Rectal smooth muscle tissue (tissue), 1 donor: ENCODE results near the gene SF3A2.
"Not testable (repeated sequence)": the region's sequence is repeated elsewhere in the genome, so short reads cannot be mapped to it uniquely, and the experiment has no call there.

ENCODE experiments used
- H3K27ac ChIP-seq: one replicate; pipeline ENCODE4 v1.7.0; 2013; ENCODE audit warnings: low read depth, low read length, inconsistent platforms
- H3K27me3 ChIP-seq: one replicate; pipeline ENCODE4 v1.7.0; 2013; ENCODE audit warnings: low read length; ENCODE audit not compliant: control insufficient read depth, insufficient read depth
- H3K36me3 ChIP-seq: one replicate; pipeline ENCODE4 v1.7.0; 2013; ENCODE audit warnings: low read length; ENCODE audit not compliant: control insufficient read depth, insufficient read depth
- H3K4me1 ChIP-seq: one replicate; pipeline ENCODE4 v1.7.0; 2013; ENCODE audit warnings: low read length; ENCODE audit not compliant: control insufficient read depth, insufficient read depth
- H3K4me3 ChIP-seq: one replicate; pipeline ENCODE4 v1.7.0; 2013; ENCODE audit warnings: low read length
- H3K9ac ChIP-seq: one replicate; pipeline ENCODE4 v1.7.0; 2013; ENCODE audit warnings: low read length

The SF3A2 gene

DNA sequence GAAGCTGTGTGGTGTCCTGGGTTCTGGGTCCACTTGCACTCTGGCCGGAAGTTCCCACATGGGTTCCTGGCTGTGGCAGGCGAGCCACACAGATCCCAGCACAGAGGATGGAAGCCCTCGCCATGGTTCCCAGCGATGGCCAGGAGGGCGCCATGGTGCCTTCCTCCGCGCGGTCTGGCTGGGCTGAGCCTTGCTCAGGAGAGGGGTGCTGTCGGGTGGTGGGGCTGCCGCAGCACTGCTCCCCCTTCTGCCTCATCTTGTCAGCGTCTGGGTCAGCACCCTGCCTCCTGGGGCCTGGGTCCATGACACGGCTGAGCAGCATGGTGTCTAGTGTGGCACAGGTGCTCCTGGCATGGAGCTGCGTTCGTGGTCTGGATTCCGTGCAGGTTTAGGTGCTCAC lies 39.4 kb upstream of the SF3A2 start:
- H3K36me3 ChIP-seq, result peaks cover 22% of the 10 kb centered on the region
- H3K27me3 ChIP-seq, result no peaks in the 10 kb centered on the region
- no peak overlapping the region for H3K9ac ChIP-seq
- H3K4me3 ChIP-seq, result no peak overlapping the region
- no peaks in the 10 kb centered on the region for H3K4me1 ChIP-seq
- no peak overlapping the region for H3K27ac ChIP-seq

DNA sequence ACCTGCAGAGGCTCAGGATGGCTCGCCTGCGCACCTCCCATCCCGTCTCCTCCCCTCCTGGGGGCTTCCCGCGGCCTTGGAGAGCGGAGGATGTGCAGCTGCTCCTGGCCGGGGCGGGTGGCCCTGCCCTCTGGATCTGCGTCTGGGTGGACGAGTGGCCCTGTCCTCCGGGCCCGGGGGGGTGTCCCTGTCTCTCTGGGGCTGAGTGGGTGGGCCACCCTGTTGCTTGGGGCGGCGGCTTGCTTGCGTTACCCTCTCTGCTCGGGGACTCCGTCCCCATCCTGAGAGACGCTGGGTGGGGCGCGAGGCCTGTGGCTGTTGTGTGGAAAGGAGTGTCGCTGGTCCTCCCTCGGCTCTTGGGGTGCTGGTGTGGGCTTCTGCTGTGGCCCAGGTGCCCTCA lies 38.3 kb upstream of the SF3A2 start:
- H3K27ac ChIP-seq, result no peak overlapping the region
- H3K9ac ChIP-seq, result no peak overlapping the region
- H3K36me3 ChIP-seq, result peaks cover 21% of the 10 kb centered on the region
- no peaks in the 10 kb centered on the region for H3K27me3 ChIP-seq
- H3K4me3 ChIP-seq, result no peak overlapping the region
- H3K4me1 ChIP-seq, result no peaks in the 10 kb centered on the region

DNA sequence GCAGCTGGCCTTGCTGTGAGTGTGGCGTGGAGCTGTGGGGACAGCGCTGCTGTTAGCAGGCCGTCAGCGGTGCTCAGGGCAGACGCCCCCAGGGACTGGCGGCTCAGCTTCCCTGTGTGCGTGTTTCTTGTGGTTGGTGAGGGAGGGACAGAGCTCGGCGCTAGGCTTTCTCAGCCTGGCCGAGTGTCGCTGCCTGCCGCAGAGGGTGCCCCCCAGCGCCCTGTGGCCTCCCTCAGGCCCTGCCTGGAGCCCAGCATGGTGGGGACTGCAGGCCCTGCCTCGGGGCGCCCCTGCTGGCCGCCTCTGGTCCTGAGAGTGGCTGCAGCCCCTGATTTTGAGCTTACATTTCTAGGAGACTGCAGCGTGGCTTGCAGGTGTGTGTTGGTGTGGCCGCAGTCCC lies 37.4 kb upstream of the SF3A2 start:
- H3K9ac ChIP-seq, result no peak overlapping the region
- H3K27ac ChIP-seq, result no peak overlapping the region
- no peak overlapping the region for H3K4me3 ChIP-seq
- H3K36me3 ChIP-seq, result peaks cover 22% of the 10 kb centered on the region
- no peaks in the 10 kb centered on the region for H3K27me3 ChIP-seq
- no peaks in the 10 kb centered on the region for H3K4me1 ChIP-seq

DNA sequence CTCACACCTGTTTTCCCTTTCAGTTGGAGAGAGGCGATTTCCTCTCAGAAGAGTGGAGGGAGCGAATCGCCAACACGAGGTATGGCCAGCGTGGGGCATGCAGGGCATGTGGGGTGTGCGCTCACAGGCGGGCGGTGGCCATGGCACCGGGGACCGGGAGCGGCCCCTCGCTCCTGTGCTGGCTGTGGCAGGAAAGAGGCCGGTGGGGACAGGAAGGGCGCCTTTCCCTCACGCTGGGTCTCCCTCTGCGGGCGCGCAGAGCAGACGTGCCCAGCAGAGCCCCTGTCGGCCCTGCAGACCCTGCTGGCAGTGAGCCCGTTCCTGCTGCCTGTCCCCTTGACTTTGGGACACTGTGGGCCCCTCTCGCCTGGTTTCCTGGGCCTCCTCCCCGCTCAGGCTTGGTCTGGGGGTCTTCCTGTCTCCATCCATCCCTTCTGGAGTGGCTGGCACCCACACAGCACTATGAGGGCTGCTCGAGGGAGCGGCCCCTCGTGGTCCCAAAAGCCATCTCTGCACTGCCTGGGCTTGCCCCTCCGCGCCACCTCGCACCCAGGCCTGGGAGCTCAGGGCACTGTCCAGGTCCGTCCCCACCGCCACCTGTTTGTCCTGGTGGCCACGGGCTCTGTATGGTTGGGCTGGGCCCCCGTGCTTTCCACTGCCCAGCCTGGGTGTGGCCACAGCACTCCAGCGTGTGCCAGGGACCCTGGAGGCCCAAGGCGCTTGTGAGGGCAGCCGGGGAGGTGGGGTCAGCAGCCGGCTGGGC lies 36.6 kb upstream of the SF3A2 start:
- H3K9ac ChIP-seq, result no peak overlapping the region
- peaks cover 17% of the 10 kb centered on the region for H3K36me3 ChIP-seq
- H3K4me1 ChIP-seq, result no peaks in the 10 kb centered on the region
- no peak overlapping the region for H3K27ac ChIP-seq
- H3K4me3 ChIP-seq, result no peak overlapping the region
- H3K27me3 ChIP-seq, result no peaks in the 10 kb centered on the region

DNA sequence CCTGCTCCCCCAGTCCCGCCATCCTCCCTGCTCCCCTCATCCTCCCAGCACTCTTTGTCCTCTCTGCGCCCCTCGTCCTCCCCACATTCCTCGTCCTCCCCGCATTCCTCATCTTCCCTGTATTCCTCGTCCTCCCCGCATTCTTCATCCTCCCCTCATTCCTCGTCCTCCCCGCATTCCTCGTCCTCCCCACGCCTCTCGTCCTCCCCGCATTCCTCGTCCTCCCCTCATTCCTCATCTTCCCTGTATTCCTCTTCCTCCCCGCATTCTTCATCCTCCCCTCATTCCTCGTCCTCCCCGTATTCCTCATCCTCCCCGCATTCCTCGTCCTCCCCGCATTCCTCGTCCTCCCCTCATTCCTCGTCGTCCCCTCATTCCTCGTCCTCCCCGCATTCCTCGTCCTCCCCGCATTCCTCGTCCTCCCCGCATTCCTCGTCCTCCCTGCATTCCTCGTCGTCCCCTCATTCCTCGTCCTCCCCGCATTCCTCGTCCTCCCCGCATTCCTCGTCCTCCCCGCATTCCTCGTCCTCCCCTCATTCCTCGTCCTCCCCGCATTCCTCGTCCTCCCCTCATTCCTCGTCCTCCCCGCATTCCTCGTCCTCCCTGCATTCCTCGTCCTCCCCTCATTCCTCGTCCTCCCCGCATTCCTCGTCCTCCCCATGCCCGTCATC lies 35.9 kb upstream of the SF3A2 start:
- H3K27ac ChIP-seq, H3K4me3 ChIP-seq, H3K4me1 ChIP-seq, H3K9ac ChIP-seq, H3K27me3 ChIP-seq: not testable (repeated sequence)
- peaks cover 15% of the 10 kb centered on the region for H3K36me3 ChIP-seq

DNA sequence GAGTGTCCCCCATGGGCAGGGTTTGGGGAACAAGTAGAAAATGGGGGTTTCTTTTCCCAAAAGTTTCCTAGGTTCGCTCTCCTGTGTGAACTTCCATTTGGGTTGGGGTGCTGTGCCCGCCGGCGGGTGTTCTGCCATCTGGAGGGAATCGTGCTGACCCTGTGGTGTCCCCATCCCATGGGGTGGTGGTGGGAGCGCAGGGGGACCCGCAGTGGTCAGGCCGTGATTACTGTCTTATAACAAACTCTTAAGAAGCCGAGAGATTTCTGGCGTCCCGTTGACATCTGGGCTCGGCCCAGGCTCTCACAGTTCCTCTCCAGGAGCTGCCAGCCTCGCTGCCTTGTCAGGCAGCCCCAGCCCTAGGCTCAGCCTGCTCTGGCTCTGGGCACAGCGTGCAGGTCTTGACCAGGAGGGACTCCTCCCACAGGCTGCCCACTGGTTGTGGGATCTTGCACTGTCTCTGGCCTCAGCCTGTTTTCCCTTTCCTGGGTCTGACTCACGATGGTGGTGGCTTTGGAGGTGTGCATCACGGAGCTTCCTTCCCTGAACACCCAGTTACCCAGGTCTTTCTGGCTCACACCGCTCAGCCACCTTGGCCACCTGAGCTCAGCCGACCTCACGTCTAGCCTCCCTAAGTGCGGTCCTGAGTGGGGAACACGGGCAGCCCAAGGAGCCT lies 35.0 kb upstream of the SF3A2 start:
- H3K27ac ChIP-seq, result no peak overlapping the region
- no peak overlapping the region for H3K9ac ChIP-seq
- no peaks in the 10 kb centered on the region for H3K27me3 ChIP-seq
- H3K4me3 ChIP-seq, result no peak overlapping the region
- no peaks in the 10 kb centered on the region for H3K4me1 ChIP-seq
- H3K36me3 ChIP-seq, result peaks cover 13% of the 10 kb centered on the region

DNA sequence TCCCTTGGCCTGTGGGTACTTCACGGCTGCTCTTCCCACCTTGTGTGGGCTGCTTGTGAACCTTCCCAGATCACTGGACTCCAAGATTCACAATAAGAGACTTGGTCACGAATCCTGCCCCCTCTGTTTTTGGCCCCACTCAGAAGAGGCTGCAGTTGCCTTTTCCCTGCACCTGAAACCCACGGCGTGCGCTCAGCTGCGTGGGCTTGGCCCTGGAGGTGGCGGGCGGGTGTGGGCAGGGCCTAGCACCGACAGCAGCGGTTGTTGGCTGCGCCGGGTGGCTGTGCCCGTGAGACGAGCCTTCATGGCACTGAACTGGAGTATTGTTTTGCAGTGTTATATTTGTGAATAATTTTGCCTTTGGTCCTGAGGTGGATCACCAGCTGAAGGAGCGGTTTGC lies 34.3 kb upstream of the SF3A2 start:
- peaks cover 14% of the 10 kb centered on the region for H3K36me3 ChIP-seq
- no peaks in the 10 kb centered on the region for H3K27me3 ChIP-seq
- no peak overlapping the region for H3K27ac ChIP-seq
- H3K9ac ChIP-seq, result no peak overlapping the region
- no peak overlapping the region for H3K4me3 ChIP-seq
- no peaks in the 10 kb centered on the region for H3K4me1 ChIP-seq

DNA sequence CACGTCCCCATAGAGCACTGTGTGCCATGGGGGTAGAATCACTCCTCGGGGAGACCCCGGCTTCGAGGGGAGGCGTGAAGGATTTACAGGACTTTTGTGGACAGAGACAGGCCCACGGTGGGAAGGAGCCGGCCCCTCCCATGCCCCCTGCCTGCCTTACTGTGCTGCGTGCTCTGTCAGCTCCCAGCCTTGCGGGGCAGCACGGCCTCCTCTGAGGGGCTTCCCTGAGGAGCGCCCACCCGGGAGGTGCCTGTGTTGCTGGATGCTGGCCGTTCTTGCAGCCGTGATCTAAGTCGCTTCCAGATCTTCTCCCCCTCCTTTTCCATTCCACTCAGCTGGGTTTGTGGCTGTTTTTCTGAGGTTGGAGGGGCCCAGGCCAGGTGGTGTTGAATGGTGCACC lies 29.6 kb upstream of the SF3A2 start:
- Histone ChIP-seq H3K27ac (no peak overlapping the region), H3K27me3 (no peaks in the 10 kb centered on the region), H3K9ac (no peak overlapping the region), H3K36me3 (peaks cover 19% of the 10 kb centered on the region), H3K4me3 (no peak overlapping the region), H3K4me1 (no peaks in the 10 kb centered on the region)

DNA sequence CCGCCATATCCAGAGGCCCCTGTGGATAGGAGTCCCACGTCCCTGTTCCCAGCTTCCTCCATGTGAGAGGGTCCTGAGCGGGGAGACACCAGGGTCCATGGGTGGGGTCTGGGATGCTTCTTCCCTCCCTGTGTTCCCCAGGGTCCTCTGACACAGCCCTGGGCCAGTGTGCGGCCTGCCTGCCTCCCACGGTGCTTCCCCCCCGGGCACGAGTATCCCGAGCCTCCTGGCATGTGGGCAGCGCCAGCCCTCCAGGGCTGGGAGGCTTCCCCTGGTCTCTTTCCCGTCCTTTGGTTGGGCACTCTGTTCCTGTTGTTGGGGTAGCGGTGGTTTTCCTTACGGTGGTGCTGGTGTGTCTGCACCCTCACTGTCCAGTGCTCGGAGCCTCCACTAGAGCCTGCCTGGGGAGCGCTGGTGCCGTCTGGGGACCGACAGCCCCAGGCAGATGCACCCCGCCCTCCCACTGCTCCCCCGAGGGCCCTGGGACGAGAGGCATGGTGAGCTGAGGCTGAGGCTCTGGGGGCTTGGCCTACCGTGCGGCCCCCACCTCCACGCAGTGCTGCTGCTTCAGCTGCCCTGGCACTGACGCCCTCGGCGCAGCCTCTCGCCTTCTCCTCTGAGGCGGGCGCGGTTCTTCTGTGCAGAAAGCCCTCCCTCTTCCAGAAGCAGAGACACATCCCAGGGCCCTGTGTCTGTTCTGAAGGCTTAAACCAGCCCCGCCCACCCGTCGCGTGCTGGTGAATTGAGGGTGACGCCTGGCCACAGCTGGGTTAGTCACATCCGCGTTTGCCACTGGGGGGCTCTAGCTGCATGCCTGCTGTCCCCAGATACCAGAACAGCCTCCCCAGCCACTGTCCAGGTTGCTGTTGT lies 28.4 kb upstream of the SF3A2 start:
- H3K36me3 ChIP-seq, result peaks cover 21% of the 10 kb centered on the region
- H3K9ac ChIP-seq, result no peak overlapping the region
- H3K27ac ChIP-seq, result no peak overlapping the region
- H3K27me3 ChIP-seq, result no peaks in the 10 kb centered on the region
- no peak overlapping the region for H3K4me3 ChIP-seq
- no peaks in the 10 kb centered on the region for H3K4me1 ChIP-seq

DNA sequence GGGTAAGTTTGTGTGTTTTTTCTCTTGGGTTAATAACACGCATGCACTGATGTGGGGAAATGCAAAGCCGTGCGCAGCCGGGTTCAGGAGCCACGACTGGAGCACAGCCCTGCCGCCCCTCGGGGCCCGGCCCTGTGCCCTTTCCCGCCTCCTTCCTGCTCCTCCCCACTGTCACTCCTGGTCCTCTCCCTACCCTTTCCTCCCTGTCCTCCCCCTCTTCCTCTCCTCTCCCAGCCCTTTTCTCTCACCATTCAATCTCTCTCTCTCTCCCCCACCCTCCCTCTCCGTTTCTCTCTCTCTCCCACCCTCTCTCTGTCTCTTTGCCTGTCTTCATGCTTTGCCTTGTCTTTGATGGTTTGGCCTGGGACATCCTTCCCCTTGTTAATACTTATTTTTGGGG lies 27.6 kb upstream of the SF3A2 start:
- H3K4me3 ChIP-seq, result no peak overlapping the region
- peaks cover 20% of the 10 kb centered on the region for H3K36me3 ChIP-seq
- H3K9ac ChIP-seq, result no peak overlapping the region
- no peaks in the 10 kb centered on the region for H3K4me1 ChIP-seq
- no peaks in the 10 kb centered on the region for H3K27me3 ChIP-seq
- no peak overlapping the region for H3K27ac ChIP-seq

DNA sequence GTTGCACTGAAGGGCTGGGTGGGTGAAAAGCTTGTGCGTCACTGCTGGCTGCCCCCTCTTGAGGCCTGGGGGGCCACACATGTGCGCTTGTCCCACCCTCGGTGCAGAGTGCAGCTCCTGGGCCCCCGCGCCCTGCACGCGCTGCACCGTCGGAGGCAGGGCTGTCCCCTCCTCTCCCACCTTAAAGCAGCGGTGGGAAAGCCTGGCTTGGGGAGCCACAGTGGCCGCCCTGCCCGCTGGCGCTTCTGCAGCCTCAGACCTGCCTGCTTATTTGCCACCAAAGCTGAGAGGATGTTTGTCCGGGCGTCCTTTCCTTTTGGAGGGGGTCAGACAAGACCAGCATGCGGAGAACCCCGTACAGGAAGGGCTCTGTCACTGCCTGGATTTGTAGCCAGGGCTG lies 27.2 kb upstream of the SF3A2 start:
- no peak overlapping the region for H3K27ac ChIP-seq
- H3K27me3 ChIP-seq, result no peaks in the 10 kb centered on the region
- peaks cover 19% of the 10 kb centered on the region for H3K36me3 ChIP-seq
- no peak overlapping the region for H3K9ac ChIP-seq
- no peak overlapping the region for H3K4me3 ChIP-seq
- H3K4me1 ChIP-seq, result no peaks in the 10 kb centered on the region

DNA sequence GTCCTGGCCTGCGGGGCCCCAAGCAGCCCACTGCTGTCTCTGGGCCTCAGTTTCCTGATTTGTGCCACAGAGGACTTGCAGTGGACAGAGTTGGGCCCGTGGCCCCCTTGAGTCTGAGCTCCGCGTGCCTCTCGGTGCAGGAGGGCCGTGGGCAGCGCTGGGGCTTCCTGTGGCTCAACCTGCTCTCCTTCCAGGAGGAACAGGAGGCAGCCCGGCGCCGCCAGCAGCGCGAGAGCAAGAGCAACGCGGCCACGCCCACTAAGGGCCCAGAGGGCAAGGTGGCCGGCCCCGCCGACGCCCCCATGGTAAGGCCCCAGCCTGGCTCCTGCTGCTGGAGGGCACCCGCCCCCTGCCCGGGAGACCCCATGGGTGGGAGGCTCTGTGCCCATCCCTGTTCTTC lies 26.4 kb upstream of the SF3A2 start:
- H3K27me3 ChIP-seq, result no peaks in the 10 kb centered on the region
- H3K4me3 ChIP-seq, result no peak overlapping the region
- peaks cover 22% of the 10 kb centered on the region for H3K36me3 ChIP-seq
- H3K9ac ChIP-seq, result no peak overlapping the region
- no peak overlapping the region for H3K27ac ChIP-seq
- no peaks in the 10 kb centered on the region for H3K4me1 ChIP-seq
